Measurements from ENCODE around the gene FANCI.

DNA sequence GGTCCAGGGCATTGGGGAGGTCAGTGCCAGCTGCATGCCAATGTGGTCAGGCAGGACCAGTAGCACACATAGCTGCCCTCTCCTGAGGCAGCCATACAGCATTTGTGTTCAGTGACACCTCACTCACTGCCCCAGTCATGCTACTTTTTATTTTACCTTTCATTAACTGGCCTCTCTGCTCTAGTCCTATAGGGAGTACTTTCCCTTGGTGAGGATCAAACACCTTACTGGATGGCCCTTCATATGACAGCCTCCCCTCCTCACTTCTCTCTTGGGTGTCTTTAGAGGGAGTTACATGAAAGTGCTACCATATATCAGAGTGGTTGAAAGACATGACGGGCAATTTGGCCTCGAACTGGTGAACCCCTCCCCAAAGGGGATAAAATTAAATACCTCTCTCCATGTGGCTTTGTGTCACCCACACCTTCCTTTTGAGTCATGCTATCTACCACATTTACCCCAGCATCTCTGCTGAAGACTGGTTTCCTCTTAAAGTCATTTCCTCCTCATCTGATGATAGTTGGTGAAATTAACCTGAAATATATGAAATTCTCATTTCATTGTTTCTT is 40.0 kb upstream of the FANCI start:
- TF ChIP-seq POLR2A (IDR thresholded peaks at IDR 0.05): no peak
- no peak for TF ChIP-seq POLR2AphosphoS5 (IDR thresholded peaks at IDR 0.05)
- TF ChIP-seq, protein P1, sequence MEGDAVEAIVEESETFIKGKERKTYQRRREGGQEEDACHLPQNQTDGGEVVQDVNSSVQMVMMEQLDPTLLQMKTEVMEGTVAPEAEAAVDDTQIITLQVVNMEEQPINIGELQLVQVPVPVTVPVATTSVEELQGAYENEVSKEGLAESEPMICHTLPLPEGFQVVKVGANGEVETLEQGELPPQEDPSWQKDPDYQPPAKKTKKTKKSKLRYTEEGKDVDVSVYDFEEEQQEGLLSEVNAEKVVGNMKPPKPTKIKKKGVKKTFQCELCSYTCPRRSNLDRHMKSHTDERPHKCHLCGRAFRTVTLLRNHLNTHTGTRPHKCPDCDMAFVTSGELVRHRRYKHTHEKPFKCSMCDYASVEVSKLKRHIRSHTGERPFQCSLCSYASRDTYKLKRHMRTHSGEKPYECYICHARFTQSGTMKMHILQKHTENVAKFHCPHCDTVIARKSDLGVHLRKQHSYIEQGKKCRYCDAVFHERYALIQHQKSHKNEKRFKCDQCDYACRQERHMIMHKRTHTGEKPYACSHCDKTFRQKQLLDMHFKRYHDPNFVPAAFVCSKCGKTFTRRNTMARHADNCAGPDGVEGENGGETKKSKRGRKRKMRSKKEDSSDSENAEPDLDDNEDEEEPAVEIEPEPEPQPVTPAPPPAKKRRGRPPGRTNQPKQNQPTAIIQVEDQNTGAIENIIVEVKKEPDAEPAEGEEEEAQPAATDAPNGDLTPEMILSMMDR (IDR thresholded peaks at IDR 0.05): no peak
